ENCODE measurements around the gene MSMO1.

- TF ChIP-seq CTCF (IDR thresholded peaks at IDR 0.05) (no peak), EP300 (IDR thresholded peaks at IDR 0.05) (no peak), POLR2A (IDR thresholded peaks at IDR 0.05; ENCODE audit: low read depth) (no peak), POLR2AphosphoS5 (IDR thresholded peaks at IDR 0.05) (no peak)
Observed at GRCh38 chr4:165324236-165324917, 3.1 kb upstream of the MSMO1 start.

All from esophagus muscularis mucosa (tissue), 4 donors.